ENCODE measurements around the gene FRMD3.

The FRMD3 gene

DNA sequence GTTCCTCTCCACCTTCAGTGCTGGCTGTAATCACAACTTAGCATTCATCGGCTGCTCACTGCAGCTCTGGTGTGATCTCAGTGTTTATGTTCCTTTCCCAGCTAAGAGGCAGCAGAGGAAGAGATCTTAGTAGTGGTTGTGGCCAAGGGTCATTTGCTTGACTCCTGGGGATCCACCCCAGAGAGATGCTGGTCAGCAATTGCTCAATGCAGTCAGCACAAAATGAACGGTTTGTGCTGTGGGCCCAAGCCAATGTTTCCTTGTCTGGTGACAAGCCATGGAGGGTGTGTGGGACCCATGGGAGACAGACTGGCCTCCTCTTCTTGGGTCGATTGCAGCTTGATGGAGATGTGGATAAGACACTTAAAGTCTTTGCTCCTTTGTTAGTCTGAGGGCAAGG, 16.1 kb upstream of the FRMD3 start:
- DNase-seq (ENCODE audit: low spot score), result no peak
- no peak for TF ChIP-seq CTCF (IDR thresholded peaks at IDR 0.05; ENCODE audit: extremely low read depth, insufficient read depth, missing control alignments)
- in situ Hi-C loops (cut with MboI; ENCODE audit: low pct_unique_long_range_greater_than_20kb, low sequenced_read_pairs, unreplicated experiment), result no loop called here

- in situ Hi-C loops (cut with MboI; ENCODE audit: low pct_unique_long_range_greater_than_20kb, low sequenced_read_pairs, unreplicated experiment), result loop anchor here (10.0 kb wide), 1 partner anchor 209 kb away; no protein-coding TSS in a partner anchor
- DNase-seq (ENCODE audit: low spot score), result peak; percentile 69
- TF ChIP-seq CTCF (IDR thresholded peaks at IDR 0.05; ENCODE audit: extremely low read depth, insufficient read depth, missing control alignments), result peak; percentile 79
Measured at GRCh38 chr9:83544002-83544698, 5.9 kb upstream of the FRMD3 start.

GRCh38 chr9:83538890-83539238, 663 bp upstream of the FRMD3 start:
- in situ Hi-C loops (cut with MboI; ENCODE audit: low pct_unique_long_range_greater_than_20kb, low sequenced_read_pairs, unreplicated experiment), result no loop called here
- no peak for DNase-seq (ENCODE audit: low spot score)
- no peak for TF ChIP-seq CTCF (IDR thresholded peaks at IDR 0.05; ENCODE audit: extremely low read depth, insufficient read depth, missing control alignments)

- in situ Hi-C loops (cut with MboI; ENCODE audit: low pct_unique_long_range_greater_than_20kb, low sequenced_read_pairs, unreplicated experiment), result no loop called here
- no peak for TF ChIP-seq CTCF (IDR thresholded peaks at IDR 0.05; ENCODE audit: extremely low read depth, insufficient read depth, missing control alignments)
- no peak for DNase-seq (ENCODE audit: low spot score)
Measured at GRCh38 chr9:83537331-83538171, 650 bp downstream of the FRMD3 start.

DNA sequence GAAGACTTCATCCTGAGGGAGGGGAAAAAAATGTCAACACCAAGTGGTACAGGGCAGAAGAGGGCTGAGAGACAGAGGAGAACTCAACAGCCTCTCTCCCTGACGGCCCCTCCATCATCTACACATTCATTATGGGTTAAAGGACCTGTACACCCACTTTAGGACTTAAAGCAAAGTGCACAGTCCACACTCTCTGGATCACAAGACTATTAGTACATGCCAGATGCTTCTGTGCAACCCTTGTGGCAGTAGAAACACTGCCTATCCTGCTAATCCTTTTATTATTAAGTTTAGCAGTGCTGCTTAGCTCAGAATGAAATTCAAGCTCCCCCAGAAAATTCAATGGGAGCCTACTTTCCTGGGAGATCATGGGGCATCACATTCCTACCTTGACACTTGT, 1.9 kb downstream of the FRMD3 start:
- in situ Hi-C loops (cut with MboI; ENCODE audit: low pct_unique_long_range_greater_than_20kb, low sequenced_read_pairs, unreplicated experiment), result no loop called here
- DNase-seq (ENCODE audit: low spot score), result no peak

GRCh38 chr9:83535736-83536135, 2.5 kb downstream of the FRMD3 start:
- TF ChIP-seq CTCF (IDR thresholded peaks at IDR 0.05; ENCODE audit: extremely low read depth, insufficient read depth, missing control alignments), result no peak
- DNase-seq (ENCODE audit: low spot score), result no peak
- in situ Hi-C loops (cut with MboI; ENCODE audit: low pct_unique_long_range_greater_than_20kb, low sequenced_read_pairs, unreplicated experiment), result no loop called here

More for the DNA sequence above, 1.9 kb downstream of the FRMD3 start:
- TF ChIP-seq CTCF (IDR thresholded peaks at IDR 0.05; ENCODE audit: extremely low read depth, insufficient read depth, missing control alignments), result no peak

Data from GM13977 (cell line).